SK-N-SH treated with all-trans-retinoic acid at 6 μM for 48 hours (cell line): ENCODE results near the gene ATP6V1F.

Experiments used
- ATAC-seq: fragments of 200-7000 bp; cut with Tn5 transposase; 3 replicates; pipeline ENCODE4 v1.9.1; 2020; ENCODE audit warnings: mild to moderate bottlenecking, moderate library complexity
- ARNTL ChIP-seq: fragments of 450-650 bp; formaldehyde crosslinking; IDR thresholded peaks from 2 replicates; pipeline ENCODE4 v1.5.0; 2020; ENCODE audit warnings: low read depth, mild to moderate bottlenecking, moderate library complexity, borderline replicate concordance
- BACH2 ChIP-seq: fragments of 250-450 bp; sonication (Bioruptor Pico); IDR thresholded peaks from 2 replicates; pipeline ENCODE4 v1.9.0; 2021; ENCODE audit warnings: mild to moderate bottlenecking, borderline replicate concordance
- CSDC2 ChIP-seq: fragments of 250-450 bp; sonication (Bioruptor Pico); IDR thresholded peaks from 2 replicates; pipeline ENCODE4 v1.5.0; 2020; ENCODE audit warnings: mild to moderate bottlenecking, moderate library complexity
- ESRRG ChIP-seq: fragments of 250-450 bp; sonication (Bioruptor Pico); IDR thresholded peaks from 2 replicates; pipeline ENCODE4 v1.6.1; 2021; ENCODE audit warnings: mild to moderate bottlenecking
- GLIS3 ChIP-seq: fragments of 250-450 bp; sonication (Bioruptor Pico); IDR thresholded peaks from 2 replicates; pipeline ENCODE4 v1.5.0; 2020; ENCODE audit warnings: mild to moderate bottlenecking, moderate library complexity
- ISL1 ChIP-seq: fragments of 250-450 bp; sonication (Bioruptor Pico); IDR thresholded peaks from 2 replicates; pipeline ENCODE4 v2.1.2; 2022; ENCODE audit warnings: mild to moderate bottlenecking, moderate library complexity
- OSR1 ChIP-seq: fragments of 250-450 bp; sonication (Bioruptor Pico); IDR thresholded peaks from 2 replicates; pipeline ENCODE4 v1.8.0; 2022; ENCODE audit warnings: moderate library complexity, mild to moderate bottlenecking, inconsistent platforms
- PPARA ChIP-seq: fragments of 250-450 bp; sonication (Bioruptor Pico); IDR thresholded peaks from 2 replicates; pipeline ENCODE4 v1.5.0; 2020; ENCODE audit warnings: mild to moderate bottlenecking, borderline replicate concordance
- RARB ChIP-seq: fragments of 250-450 bp; sonication (Bioruptor Pico); IDR thresholded peaks from 2 replicates; pipeline ENCODE4 v1.8.0; 2021; ENCODE audit warnings: mild to moderate bottlenecking, moderate library complexity
- SNAI2 ChIP-seq: fragments of 250-450 bp; sonication (Bioruptor Pico); IDR thresholded peaks from 2 replicates; pipeline ENCODE4 v1.5.0; 2020; ENCODE audit warnings: mild to moderate bottlenecking, moderate library complexity
- TCF4 ChIP-seq: fragments of 250-450 bp; sonication (Bioruptor Pico); IDR thresholded peaks from 2 replicates; pipeline ENCODE4 v1.8.0; 2021; ENCODE audit warnings: mild to moderate bottlenecking, moderate library complexity, borderline replicate concordance
- TOX ChIP-seq: fragments of 250-450 bp; sonication (Bioruptor Pico); IDR thresholded peaks from 2 replicates; pipeline ENCODE4 v1.8.0; 2021; ENCODE audit warnings: mild to moderate bottlenecking, moderate library complexity, borderline replicate concordance
- ZC3H10 ChIP-seq: fragments of 250-450 bp; sonication (Bioruptor Pico); IDR thresholded peaks from 2 replicates; pipeline ENCODE4 v1.5.1; 2021; ENCODE audit warnings: mild to moderate bottlenecking, moderate library complexity
- ZFP3 ChIP-seq: fragments of 250-450 bp; sonication (Bioruptor Pico); IDR thresholded peaks from 2 replicates; pipeline ENCODE4 v1.5.0; 2020; ENCODE audit warnings: mild to moderate bottlenecking, moderate library complexity
- ZNF565 ChIP-seq: fragments of 450-650 bp; formaldehyde crosslinking; conservative IDR thresholded peaks from 2 replicates; pipeline ENCODE4 v1.5.0; 2020; ENCODE audit warnings: low read depth, mild to moderate bottlenecking, moderate library complexity
- ZNF70 ChIP-seq: fragments of 450-650 bp; formaldehyde crosslinking; IDR thresholded peaks from 2 replicates; pipeline ENCODE4 v1.5.0; 2020; ENCODE audit warnings: mild to moderate bottlenecking, moderate library complexity
- ZNF8 ChIP-seq: fragments of 450-650 bp; formaldehyde crosslinking; IDR thresholded peaks from 2 replicates; pipeline ENCODE4 v1.5.0; 2020; ENCODE audit warnings: mild to moderate bottlenecking, moderate library complexity
- TF ChIP-seq, protein P1 (sequence below): fragments of 250-450 bp; sonication (Bioruptor Pico); IDR thresholded peaks from 2 replicates; pipeline ENCODE4 v1.5.0; 2020; ENCODE audit warnings: mild to moderate bottlenecking, moderate library complexity
- TF ChIP-seq, protein P2 (sequence below): fragments of 250-450 bp; sonication (Bioruptor Pico); IDR thresholded peaks from 2 replicates; pipeline ENCODE4 v1.8.0; 2021; ENCODE audit warnings: low read depth, mild to moderate bottlenecking, moderate library complexity, borderline replicate concordance
- TF ChIP-seq, protein P3 (sequence below): fragments of 250-450 bp; sonication (Bioruptor Pico); IDR thresholded peaks from 2 replicates; pipeline ENCODE4 v1.5.1; 2021; ENCODE audit warnings: mild to moderate bottlenecking, moderate library complexity

ATP6V1F gene

DNA sequence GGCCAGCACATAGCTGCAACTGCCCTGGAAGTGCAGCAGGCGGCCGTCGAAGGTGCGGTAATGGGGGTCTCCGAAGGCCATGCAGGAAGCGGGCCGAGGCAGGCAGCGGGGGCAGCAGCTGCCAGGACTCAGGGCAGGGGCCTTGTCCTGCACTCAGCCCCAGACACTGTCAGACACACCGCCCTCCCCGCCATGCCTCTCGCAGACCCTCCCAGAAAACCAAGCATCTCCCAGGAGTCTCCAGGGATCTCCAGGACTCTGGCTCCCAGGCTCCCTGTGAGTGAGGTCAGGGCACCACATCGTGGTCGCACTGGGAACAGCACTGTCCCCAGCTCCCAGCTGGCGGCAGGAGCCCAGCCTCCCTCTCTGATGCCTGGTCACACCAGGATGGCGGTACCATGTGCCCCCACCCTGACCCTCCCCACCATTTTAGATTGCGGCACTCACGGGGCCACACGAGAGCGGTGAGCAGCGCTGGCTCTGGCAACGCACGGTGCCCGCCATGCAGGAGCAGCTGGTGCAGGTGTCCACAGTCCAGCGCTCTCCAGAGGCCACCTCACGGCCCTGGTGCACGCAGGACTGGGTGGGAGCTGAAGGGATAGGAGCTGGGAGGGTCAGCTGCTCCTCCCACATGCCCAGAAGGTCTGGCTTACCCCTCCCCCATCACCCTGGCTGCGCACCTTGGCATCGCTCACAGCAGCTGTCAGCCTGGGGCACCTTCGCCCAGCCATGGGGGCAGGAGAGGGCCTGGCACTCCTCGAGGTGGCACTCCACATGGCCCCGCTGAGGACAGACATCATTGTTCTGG lies 17.5 kb downstream of the ATP6V1F start (continued):
- TF ChIP-seq, protein P1, sequence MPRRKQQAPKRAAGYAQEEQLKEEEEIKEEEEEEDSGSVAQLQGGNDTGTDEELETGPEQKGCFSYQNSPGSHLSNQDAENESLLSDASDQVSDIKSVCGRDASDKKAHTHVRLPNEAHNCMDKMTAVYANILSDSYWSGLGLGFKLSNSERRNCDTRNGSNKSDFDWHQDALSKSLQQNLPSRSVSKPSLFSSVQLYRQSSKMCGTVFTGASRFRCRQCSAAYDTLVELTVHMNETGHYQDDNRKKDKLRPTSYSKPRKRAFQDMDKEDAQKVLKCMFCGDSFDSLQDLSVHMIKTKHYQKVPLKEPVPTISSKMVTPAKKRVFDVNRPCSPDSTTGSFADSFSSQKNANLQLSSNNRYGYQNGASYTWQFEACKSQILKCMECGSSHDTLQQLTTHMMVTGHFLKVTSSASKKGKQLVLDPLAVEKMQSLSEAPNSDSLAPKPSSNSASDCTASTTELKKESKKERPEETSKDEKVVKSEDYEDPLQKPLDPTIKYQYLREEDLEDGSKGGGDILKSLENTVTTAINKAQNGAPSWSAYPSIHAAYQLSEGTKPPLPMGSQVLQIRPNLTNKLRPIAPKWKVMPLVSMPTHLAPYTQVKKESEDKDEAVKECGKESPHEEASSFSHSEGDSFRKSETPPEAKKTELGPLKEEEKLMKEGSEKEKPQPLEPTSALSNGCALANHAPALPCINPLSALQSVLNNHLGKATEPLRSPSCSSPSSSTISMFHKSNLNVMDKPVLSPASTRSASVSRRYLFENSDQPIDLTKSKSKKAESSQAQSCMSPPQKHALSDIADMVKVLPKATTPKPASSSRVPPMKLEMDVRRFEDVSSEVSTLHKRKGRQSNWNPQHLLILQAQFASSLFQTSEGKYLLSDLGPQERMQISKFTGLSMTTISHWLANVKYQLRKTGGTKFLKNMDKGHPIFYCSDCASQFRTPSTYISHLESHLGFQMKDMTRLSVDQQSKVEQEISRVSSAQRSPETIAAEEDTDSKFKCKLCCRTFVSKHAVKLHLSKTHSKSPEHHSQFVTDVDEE = no peak
- TF ChIP-seq OSR1 (CRISPR knock-in tag) = no peak
- no peak for TF ChIP-seq ZC3H10
- TF ChIP-seq, protein P2, sequence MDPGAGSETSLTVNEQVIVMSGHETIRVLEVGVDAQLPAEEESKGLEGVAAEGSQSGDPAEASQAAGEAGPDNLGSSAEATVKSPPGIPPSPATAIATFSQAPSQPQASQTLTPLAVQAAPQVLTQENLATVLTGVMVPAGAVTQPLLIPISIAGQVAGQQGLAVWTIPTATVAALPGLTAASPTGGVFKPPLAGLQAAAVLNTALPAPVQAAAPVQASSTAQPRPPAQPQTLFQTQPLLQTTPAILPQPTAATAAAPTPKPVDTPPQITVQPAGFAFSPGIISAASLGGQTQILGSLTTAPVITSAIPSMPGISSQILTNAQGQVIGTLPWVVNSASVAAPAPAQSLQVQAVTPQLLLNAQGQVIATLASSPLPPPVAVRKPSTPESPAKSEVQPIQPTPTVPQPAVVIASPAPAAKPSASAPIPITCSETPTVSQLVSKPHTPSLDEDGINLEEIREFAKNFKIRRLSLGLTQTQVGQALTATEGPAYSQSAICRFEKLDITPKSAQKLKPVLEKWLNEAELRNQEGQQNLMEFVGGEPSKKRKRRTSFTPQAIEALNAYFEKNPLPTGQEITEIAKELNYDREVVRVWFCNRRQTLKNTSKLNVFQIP (CRISPR knock-in tag) = no peak
- TF ChIP-seq TCF4 (CRISPR knock-in tag) = no peak
- TF ChIP-seq ZNF70 (CRISPR knock-in tag) = no peak

- no peak for TF ChIP-seq CSDC2
- TF ChIP-seq, protein P3, sequence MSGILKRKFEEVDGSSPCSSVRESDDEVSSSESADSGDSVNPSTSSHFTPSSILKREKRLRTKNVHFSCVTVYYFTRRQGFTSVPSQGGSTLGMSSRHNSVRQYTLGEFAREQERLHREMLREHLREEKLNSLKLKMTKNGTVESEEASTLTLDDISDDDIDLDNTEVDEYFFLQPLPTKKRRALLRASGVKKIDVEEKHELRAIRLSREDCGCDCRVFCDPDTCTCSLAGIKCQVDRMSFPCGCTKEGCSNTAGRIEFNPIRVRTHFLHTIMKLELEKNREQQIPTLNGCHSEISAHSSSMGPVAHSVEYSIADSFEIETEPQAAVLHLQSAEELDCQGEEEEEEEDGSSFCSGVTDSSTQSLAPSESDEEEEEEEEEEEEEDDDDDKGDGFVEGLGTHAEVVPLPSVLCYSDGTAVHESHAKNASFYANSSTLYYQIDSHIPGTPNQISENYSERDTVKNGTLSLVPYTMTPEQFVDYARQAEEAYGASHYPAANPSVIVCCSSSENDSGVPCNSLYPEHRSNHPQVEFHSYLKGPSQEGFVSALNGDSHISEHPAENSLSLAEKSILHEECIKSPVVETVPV (CRISPR knock-in tag) = no peak
- no peak for TF ChIP-seq TCF4 (CRISPR knock-in tag)
- TF ChIP-seq ESRRG (CRISPR knock-in tag) = no peak
- TF ChIP-seq OSR1 (CRISPR knock-in tag) = no peak
- no peak for TF ChIP-seq PPARA
- TF ChIP-seq ZNF565 (CRISPR knock-in tag) = no peak
- no peak for TF ChIP-seq ISL1 (CRISPR knock-in tag)
- TF ChIP-seq SNAI2 (CRISPR knock-in tag) = no peak
- no peak for TF ChIP-seq ARNTL (CRISPR knock-in tag)
- no peak for TF ChIP-seq BACH2
- no peak for TF ChIP-seq ZC3H10
- TF ChIP-seq, protein P2 (CRISPR knock-in tag) = no peak
- TF ChIP-seq ZFP3 (CRISPR knock-in tag) = no peak
- TF ChIP-seq, protein P1 = no peak
- ATAC-seq = no peak
Measured at GRCh38 chr7:128880791-128881457, 18.3 kb downstream of the ATP6V1F start.

- TF ChIP-seq ESRRG (CRISPR knock-in tag) (no peak), TOX (CRISPR knock-in tag) (no peak), TCF4 (CRISPR knock-in tag) (no peak), ZNF70 (CRISPR knock-in tag) (no peak), ZNF8 (CRISPR knock-in tag) (no peak), PPARA (no peak), RARB (CRISPR knock-in tag) (no peak), ARNTL (CRISPR knock-in tag) (no peak), BACH2 (no peak), GLIS3 (CRISPR knock-in tag) (no peak), ISL1 (CRISPR knock-in tag) (no peak), SNAI2 (CRISPR knock-in tag) (no peak), CSDC2 (no peak)
- TF ChIP-seq, protein P2 (CRISPR knock-in tag) = no peak
- ATAC-seq = no peak
Measured at GRCh38 chr7:128881458-128882125, 18.9 kb downstream of the ATP6V1F start.
